ENCODE measurements around the gene FHOD3. TPM values are rescaled to one million over a fixed set of nuclear protein-coding genes. Genes with fewer than 3 reads are reported as not detected.

FHOD3 gene
- total and polyA plus RNA-seq, 9 of the 15 experiments (the other 6 are each of a cell fraction or from before 2014, with no cell fraction given), result 0.11 TPM; not detected in 8

- H3K4me3 ChIP-seq, result no peak overlapping the region
- CTCF ChIA-PET (ENCODE audit: low intra/inter-chr PET ratio), result no interaction called here
- intact Hi-C loops (cut with micrococcal nuclease), result no loop called here
Measured at GRCh38 chr18:36675076-36675475, 377.6 kb downstream of the FHOD3 start.

More at GRCh38 chr18:36675076-36675475, 377.6 kb downstream of the FHOD3 start:
- H3K79me2 ChIP-seq (ENCODE audit: control insufficient read depth, insufficient read depth, low read length), result no peaks in the 10 kb centered on the region
- DNase-seq (ENCODE audit: extremely low read depth in 1 of 4, low spot score in 3 of 4) (no peak), ATAC-seq (no peak; the same call in 2 of the 3 replicates), FAIRE-seq (no peak)
- no peak overlapping the region for H2AFZ ChIP-seq (ENCODE audit: low read depth, low read length)
- no peaks in the 10 kb centered on the region for H4K20me1 ChIP-seq (replicated peaks; ENCODE audit: control insufficient read depth, insufficient read depth, low read length)
- POLR2A ChIA-PET, result interaction anchor here (1.1 kb wide), 1 partner anchor 745 kb away, joined by 3 read pairs; no protein-coding TSS in a partner anchor
- in situ Hi-C loops (cut with MboI), result no loop called here
- H3K27ac ChIP-seq (ENCODE audit: extremely low read depth, low read depth, low read length), result no peak overlapping the region
- no peaks in the 10 kb centered on the region for H3K9me3 ChIP-seq (replicated peaks; ENCODE audit: control insufficient read depth, insufficient read depth, low read depth, low read length)
- no peaks in the 10 kb centered on the region for H3K9me1 ChIP-seq (ENCODE audit: control insufficient read depth, insufficient read depth, low read length)
- H3K9ac ChIP-seq (ENCODE audit: insufficient read depth in 1 of 2, low read depth in 2 of 2, low read length in 2 of 2), result no peak overlapping the region
- H3K36me3 ChIP-seq (ENCODE audit: control insufficient read depth, insufficient read depth, low read length), result no peaks in the 10 kb centered on the region
- no peaks in the 10 kb centered on the region for H3K4me1 ChIP-seq (replicated peaks in 1 of 2; ENCODE audit: control insufficient read depth in 2 of 2, insufficient read depth in 2 of 2, low read length in 2 of 2)
- H3K4me2 ChIP-seq (ENCODE audit: insufficient read depth, low read length), result no peak overlapping the region
- no TSS peak for BruUV-seq (replicated peaks)
- no peaks in the 10 kb centered on the region for H3K27me3 ChIP-seq (ENCODE audit: control insufficient read depth in 2 of 2, insufficient read depth in 2 of 2, low read length in 2 of 2)
- TF ChIP-seq KDM2B (CRISPR knock-in tag; IDR thresholded peaks at IDR 0.05) (no peak), IRF2 (CRISPR knock-in tag; IDR thresholded peaks at IDR 0.05) (no peak), NRF1 (conservative IDR thresholded peaks at IDR 0.05 in 1 of 2, IDR thresholded peaks at IDR 0.05 in 1 of 2) (no peak), ZNF354B (CRISPR knock-in tag; IDR thresholded peaks at IDR 0.05) (no peak), BMI1 (IDR thresholded peaks at IDR 0.05; ENCODE audit: low read length) (no peak), CBFA2T3 (IDR thresholded peaks at IDR 0.05) (no peak), TCF3 (CRISPR knock-in tag; IDR thresholded peaks at IDR 0.05) (no peak), MAFG (tag; conservative IDR thresholded peaks at IDR 0.05) (no peak), ZKSCAN3 (CRISPR knock-in tag; IDR thresholded peaks at IDR 0.05) (no peak), RBBP5 (IDR thresholded peaks at IDR 0.05; ENCODE audit: borderline replicate concordance, insufficient read depth, low read length, poor library complexity, severe bottlenecking) (no peak), NFXL1 (CRISPR knock-in tag; IDR thresholded peaks at IDR 0.05) (no peak), MCM7 (IDR thresholded peaks at IDR 0.05) (no peak), ZNF583 (CRISPR knock-in tag; IDR thresholded peaks at IDR 0.05) (no peak), PTTG1 (tag; IDR thresholded peaks at IDR 0.05; ENCODE audit: low read depth) (no peak)
- TF ChIP-seq, protein P1, sequence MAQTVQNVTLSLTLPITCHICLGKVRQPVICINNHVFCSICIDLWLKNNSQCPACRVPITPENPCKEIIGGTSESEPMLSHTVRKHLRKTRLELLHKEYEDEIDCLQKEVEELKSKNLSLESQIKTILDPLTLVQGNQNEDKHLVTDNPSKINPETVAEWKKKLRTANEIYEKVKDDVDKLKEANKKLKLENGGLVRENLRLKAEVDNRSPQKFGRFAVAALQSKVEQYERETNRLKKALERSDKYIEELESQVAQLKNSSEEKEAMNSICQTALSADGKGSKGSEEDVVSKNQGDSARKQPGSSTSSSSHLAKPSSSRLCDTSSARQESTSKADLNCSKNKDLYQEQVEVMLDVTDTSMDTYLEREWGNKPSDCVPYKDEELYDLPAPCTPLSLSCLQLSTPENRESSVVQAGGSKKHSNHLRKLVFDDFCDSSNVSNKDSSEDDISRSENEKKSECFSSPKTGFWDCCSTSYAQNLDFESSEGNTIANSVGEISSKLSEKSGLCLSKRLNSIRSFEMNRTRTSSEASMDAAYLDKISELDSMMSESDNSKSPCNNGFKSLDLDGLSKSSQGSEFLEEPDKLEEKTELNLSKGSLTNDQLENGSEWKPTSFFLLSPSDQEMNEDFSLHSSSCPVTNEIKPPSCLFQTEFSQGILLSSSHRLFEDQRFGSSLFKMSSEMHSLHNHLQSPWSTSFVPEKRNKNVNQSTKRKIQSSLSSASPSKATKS (CRISPR knock-in tag; IDR thresholded peaks at IDR 0.05), result no peak
- TF ChIP-seq, protein P2, sequence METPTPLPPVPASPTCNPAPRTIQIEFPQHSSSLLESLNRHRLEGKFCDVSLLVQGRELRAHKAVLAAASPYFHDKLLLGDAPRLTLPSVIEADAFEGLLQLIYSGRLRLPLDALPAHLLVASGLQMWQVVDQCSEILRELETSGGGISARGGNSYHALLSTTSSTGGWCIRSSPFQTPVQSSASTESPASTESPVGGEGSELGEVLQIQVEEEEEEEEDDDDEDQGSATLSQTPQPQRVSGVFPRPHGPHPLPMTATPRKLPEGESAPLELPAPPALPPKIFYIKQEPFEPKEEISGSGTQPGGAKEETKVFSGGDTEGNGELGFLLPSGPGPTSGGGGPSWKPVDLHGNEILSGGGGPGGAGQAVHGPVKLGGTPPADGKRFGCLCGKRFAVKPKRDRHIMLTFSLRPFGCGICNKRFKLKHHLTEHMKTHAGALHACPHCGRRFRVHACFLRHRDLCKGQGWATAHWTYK (CRISPR knock-in tag; IDR thresholded peaks at IDR 0.05), result no peak
- TF ChIP-seq, protein P3, sequence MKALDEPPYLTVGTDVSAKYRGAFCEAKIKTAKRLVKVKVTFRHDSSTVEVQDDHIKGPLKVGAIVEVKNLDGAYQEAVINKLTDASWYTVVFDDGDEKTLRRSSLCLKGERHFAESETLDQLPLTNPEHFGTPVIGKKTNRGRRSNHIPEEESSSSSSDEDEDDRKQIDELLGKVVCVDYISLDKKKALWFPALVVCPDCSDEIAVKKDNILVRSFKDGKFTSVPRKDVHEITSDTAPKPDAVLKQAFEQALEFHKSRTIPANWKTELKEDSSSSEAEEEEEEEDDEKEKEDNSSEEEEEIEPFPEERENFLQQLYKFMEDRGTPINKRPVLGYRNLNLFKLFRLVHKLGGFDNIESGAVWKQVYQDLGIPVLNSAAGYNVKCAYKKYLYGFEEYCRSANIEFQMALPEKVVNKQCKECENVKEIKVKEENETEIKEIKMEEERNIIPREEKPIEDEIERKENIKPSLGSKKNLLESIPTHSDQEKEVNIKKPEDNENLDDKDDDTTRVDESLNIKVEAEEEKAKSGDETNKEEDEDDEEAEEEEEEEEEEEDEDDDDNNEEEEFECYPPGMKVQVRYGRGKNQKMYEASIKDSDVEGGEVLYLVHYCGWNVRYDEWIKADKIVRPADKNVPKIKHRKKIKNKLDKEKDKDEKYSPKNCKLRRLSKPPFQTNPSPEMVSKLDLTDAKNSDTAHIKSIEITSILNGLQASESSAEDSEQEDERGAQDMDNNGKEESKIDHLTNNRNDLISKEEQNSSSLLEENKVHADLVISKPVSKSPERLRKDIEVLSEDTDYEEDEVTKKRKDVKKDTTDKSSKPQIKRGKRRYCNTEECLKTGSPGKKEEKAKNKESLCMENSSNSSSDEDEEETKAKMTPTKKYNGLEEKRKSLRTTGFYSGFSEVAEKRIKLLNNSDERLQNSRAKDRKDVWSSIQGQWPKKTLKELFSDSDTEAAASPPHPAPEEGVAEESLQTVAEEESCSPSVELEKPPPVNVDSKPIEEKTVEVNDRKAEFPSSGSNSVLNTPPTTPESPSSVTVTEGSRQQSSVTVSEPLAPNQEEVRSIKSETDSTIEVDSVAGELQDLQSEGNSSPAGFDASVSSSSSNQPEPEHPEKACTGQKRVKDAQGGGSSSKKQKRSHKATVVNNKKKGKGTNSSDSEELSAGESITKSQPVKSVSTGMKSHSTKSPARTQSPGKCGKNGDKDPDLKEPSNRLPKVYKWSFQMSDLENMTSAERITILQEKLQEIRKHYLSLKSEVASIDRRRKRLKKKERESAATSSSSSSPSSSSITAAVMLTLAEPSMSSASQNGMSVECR (CRISPR knock-in tag; IDR thresholded peaks at IDR 0.05), result no peak
- WGBS (ENCODE audit: insufficient coverage, low coverage, missing lambda C conversion rate), result 0% methylated on average over 3 of the region's 3 CpGs

Measured in K562 (cell line).